HG03521 (cell line): ENCODE measurements around the gene HNRNPM.

Experiments
- ATAC-seq: cut with Tn5 transposase; IDR thresholded peaks from one replicate; pipeline ENCODE4 v1.9.1; 2021; ENCODE audit warnings: mild to moderate bottlenecking, moderate library complexity; ENCODE audit not compliant: unreplicated experiment

HNRNPM gene

DNA sequence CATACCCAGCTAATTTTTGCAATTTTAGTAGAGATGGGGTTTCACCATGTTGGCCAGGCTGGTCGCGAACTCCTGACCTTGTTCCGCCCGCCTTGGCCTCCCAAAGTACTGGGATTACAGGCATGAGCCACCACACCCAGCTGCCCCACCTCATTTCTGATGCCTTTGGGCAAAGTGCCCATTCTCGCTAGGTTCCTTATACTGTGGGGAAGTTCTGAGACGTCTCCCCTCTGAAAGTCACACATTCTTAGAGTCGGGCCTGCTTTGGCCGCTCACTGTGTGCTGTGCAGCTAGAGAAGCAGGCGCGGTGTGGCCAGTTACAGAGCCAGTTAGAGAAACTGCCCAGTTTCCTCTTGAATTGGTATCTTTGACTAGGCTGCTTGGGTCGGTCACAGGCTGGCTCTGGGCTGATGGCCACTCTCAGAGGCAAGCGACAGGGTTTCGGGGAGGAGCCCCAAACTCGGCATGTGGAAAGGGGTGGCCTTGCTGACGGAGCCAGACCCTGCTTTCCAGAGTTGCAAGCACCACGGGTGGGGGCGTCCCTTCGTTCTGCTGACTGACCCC is 39.6 kb downstream of the HNRNPM start:
- no peak for ATAC-seq

DNA sequence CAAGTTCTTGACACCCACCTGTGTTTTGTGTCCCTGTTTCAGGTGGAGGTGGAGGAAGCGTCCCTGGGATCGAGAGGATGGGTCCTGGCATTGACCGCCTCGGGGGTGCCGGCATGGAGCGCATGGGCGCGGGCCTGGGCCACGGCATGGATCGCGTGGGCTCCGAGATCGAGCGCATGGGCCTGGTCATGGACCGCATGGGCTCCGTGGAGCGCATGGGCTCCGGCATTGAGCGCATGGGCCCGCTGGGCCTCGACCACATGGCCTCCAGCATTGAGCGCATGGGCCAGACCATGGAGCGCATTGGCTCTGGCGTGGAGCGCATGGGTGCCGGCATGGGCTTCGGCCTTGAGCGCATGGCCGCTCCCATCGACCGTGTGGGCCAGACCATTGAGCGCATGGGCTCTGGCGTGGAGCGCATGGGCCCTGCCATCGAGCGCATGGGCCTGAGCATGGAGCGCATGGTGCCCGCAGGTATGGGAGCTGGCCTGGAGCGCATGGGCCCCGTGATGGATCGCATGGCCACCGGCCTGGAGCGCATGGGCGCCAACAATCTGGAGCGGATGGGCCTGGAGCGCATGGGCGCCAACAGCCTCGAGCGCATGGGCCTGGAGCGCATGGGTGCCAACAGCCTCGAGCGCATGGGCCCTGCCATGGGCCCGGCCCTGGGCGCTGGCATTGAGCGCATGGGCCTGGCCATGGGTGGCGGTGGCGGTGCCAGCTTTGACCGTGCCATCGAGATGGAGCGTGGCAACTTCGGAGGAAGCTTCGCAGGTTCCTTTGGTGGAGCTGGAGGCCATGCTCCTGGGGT is 41.0 kb downstream of the HNRNPM start:
- ATAC-seq = no peak

DNA sequence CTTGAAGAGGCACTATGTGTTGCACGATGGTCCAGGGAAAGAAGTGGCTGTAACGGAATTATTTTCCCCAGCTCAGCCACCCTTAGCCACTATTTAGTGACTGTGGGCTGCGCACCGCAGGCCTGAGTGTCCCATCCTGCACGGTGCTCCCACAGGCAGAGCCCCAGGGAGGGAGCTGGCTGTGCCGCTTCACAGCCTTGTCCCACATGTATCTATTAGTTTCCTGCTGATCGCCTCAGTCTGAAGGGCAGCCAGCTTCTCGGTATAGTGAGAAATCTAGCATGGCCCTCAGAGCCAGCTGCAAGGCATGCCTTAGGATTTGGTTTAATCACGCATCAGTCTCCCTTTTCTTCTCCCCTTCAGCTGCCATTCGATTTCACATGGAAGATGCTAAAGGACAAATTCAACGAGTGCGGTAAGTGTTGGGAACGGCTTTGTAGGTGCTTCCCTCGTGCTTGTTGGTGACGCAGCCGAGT is 41.9 kb downstream of the HNRNPM start:
- no peak for ATAC-seq

DNA sequence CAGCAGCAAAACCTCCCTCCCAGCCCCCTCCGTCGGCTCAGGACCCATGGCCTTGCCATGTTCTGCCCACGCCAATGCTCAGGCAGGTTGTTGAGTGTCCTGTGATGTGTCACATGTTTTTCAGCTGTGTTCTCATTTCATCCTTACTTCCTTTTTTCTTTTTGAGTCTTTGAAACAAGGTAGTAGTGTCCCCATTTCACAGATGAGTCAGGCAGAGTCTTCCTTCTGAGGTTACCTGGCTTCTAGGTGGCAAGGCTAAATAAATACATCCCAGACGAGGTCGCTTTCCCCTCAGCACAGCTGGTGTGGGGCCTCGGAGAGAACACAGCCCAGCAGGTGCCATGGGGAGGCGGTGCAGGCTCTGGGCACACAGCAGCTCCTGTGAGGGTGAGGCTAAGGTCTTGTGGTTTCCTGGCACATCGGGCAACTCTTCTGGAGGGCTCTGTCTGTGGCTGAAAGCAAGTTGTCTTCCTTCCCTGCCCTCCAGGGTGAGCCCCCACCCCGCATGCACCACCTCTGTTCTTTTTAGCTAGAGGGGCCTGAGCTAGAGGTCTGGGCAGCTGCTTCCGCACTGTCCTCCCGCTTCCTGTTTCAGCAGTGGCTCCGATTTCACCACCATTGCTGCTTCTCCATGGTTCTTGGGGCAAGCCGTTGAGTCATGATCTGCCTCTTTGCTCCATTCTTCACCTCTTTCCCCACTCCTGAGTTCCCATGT is 42.5 kb downstream of the HNRNPM start:
- peak; percentile 39 for ATAC-seq

DNA sequence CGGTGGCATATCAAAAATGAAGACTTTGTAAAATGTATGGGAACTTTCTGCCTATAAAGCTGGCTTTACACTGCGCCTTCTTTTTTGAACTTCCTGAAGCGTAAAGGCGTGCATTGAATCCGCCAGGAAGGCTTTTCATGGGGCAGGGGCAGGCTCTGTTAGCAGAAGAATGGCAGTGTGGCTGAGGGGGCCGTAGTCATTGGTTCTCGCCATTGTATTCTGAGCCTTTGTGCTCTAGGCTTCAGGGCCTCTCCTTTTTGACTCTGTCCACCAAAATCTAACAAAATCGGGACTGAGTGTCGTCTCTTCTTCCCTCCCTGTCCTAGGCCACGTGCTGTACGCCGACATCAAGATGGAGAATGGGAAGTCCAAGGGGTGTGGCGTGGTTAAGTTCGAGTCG is 43.6 kb downstream of the HNRNPM start:
- no peak for ATAC-seq

DNA sequence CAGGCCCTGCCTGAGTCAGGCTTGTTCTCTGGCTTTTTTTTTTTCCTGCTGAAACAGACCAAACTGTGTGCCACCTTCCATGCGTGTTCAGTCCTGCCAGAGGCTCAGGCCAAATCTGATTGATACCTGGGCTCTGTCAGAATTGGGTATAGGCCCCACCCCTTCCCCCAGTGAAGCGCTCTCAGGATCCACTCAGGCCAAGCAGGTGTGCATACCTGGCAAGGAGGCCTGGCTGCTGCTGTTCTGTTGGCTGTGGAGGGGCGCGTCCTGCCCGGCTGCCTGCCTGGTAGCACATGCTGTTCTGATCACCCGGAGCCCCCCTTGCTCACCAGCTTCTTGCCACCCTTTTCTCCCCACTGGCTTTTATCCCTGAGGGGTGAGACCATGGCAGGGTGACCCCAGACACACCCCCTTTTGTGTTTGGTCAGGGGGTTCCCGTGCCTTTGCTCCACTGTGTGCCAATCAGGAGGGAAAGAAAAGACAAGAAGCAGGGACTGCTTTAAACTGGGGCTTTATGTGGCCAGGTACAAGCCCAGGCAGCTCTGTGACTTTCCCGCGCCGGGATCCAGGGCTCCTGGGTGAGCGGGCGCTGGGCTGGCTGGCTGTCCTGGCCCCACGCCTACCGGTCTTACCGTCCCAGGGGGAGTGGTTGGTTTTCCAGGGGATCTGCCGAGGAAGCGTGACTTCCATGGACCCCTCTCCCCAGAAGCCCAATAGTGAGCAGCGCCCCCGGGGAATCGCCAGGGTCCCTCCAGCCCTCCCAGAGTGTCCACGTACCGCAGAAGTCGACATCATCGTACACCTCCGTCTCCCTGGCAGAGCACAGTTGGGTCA is 45.0 kb downstream of the HNRNPM start:
- no peak for ATAC-seq

DNA sequence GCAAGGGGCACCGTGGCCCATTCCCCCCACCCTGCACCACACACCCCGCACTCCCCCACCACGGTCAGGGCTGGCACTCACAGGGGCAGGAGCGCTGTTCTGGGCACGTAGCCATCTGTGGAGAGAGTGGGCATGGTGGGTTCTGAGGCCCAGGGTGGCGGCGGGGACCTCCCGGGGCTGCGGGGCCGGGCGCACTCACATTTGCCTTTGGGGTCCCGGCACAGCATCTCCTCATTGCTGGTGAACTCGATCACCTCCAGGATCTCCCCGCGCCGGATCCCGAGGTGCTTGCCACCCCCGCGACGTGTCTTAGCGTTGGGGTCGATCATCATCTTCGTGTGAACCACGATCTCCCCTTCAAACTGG is 45.6 kb downstream of the HNRNPM start:
- no peak for ATAC-seq

DNA sequence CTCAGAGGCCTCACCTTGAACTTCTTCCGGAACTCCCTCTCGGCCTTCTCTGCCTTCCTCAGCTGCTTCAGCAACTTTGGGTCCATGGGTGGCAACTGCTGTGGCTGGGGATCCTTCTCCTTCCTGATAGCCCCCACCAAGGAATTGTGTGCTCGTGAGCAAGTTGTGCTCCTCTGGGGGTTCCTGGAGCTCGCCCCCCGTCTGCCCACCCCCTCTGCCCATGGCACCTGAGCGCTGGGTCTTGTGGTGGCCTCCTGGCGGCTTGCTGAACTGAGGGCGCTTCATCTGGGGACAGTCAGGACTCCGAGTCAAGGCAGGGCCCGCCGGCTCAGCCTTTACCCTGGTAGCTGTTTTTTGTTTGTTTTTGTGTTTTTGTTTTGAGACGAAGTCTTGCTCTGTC is 46.1 kb downstream of the HNRNPM start:
- ATAC-seq = no peak

DNA sequence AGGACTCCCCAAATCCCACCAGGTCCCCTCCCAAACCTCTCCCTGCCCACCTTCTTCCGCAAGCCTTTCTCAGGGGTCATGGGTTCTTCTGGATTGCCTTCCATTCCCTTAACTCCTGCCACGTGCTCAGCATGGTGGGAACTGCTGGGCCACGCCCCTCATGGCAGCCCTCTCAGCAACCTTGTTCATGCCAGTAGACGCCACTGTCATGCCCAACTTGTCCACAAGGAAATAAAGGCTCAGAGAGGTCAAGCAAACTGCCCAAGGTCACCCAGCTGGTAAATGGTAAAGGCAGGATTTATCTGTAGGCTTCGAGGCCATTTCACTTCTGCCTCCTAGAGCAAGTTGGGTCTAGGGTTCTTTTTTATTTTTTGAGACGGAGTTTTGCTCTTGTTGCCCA is 46.8 kb downstream of the HNRNPM start:
- ATAC-seq = no peak

DNA sequence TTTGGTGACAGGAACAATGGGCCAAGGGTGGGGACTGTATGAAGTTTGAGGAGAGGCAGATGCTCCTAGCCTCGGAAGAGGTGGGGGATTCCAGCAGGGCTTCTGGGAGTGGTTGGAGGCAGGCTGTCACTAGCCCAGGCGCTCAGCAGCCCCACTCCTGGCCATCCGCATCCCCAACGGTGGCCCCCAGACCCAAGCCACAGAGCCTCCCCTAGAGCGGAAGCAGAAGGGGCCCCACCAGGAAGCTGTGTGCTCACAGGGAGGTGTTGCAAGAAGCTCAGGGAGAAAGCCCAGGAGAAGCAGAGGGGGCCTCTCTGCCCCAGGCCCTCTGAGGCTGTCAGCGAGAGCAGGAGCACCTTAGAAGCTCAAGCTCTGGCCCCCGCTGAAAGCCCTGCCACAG is 49.4 kb downstream of the HNRNPM start:
- ATAC-seq = no peak

DNA sequence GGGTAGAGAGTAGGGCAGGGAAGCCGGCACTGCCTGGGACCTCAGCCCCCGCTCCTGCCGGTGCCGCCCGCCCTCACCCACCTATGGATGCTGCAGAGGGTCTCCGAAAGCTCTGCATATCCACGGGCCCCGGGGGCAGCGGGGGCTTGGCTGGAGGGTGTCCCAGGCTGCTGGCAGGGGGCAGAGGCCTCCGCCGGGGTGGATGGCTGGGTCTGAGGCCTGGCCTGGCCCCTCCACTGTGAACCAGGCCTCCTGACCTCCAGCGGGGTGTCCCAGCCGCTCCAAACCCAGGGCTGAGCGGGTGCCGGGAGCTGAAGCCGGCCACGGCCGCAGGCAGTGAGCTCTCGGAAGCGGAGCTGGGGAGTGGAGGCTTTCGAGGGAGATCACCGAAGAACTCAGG is 53.5 kb downstream of the HNRNPM start:
- ATAC-seq = no peak

DNA sequence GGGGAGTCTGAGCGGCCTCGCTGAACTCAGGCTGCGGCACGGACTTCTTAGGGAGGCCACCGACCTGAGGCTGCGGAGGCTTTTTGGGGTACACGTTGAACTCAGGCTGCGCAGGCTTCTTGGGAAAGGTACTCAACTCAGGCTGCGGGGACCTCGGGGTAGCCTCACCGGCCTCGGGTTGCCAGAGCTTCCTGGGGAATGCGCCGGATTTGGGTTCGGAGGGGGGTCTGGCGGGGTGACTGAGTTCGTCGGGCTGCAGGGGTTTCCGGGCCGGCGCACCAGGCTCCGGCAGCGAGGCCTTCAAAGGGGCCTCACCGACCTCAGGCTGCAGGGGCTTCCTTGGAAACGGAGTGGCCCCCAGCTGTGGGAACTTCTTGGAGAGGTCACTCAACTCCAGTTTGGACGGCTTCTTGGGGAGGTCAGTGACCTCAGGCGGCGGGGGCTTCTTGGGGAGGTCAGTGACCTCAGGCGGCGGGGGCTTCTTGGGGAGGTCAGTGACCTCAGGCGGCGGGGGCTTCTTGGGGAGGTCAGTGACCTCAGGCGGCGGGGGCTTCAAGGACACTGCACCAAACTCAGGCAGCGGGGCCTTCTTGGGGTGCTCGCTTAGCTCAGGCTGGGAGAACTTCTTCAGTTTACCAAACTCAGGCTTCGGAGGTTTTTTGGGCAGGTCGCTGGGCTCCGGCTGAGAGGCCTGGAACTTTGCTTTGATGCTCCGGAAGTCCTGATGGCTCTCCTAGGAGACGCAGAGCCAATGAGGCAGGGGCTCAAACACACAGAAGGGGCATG is 54.5 kb downstream of the HNRNPM start:
- no peak for ATAC-seq

DNA sequence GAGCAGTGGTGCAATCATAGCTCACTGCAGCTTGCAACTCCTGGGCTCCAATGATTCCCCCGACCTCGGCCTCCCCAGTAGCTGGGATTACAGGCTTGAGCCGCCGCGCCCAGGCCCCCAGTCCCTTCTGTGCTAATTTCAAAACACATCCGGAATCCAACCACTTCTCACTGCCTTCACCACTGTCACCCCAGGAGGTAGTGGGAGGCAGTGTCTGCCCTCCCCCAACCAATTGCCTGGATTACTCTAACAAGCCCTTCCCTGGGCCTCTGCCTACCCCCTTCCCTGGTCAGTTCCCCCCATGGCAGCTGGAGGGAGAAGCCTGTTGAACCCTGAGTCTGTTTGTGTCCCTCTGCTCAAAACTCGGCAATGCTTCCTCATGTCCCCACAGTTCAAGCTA is 55.4 kb downstream of the HNRNPM start:
- no peak for ATAC-seq

DNA sequence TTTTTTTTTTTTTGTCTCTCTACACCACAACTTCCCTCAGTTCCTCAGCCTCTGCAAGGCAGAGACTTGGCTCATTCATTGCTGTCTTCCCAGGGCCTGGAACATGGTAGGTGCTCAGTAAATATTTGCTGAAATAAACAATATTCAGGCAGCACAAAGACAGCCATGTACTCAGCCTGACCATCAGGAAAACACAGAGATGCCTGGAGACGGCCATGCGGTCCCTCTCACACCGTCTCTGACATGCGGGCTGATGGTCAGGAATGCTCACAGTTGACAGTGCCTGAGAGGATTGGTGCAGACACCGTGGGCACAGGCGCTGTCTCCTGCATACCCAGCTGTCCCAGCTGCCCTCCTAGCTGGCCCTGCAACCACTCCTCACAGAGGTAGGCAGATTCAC is 56.7 kb downstream of the HNRNPM start:
- ATAC-seq = no peak

DNA sequence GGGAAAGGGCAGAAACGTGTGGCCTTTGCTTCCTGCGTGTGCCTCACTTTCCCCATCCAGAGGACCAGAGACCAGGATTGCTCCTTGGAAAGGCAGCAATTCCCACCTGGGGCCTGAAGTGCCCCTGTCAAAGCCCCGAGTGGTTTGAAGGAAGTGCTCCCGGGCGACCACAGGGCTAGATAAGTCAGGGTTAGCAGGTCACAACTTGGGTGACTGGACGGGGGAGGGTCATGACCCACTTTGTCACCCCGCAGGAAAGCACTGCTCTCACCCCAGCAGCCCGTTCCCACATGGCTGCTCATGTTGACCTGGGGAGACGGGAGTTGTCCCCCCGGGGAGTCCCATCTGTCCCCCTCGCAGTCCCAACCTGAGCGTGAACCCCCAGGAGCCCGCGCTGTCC is 57.2 kb downstream of the HNRNPM start:
- no peak for ATAC-seq

DNA sequence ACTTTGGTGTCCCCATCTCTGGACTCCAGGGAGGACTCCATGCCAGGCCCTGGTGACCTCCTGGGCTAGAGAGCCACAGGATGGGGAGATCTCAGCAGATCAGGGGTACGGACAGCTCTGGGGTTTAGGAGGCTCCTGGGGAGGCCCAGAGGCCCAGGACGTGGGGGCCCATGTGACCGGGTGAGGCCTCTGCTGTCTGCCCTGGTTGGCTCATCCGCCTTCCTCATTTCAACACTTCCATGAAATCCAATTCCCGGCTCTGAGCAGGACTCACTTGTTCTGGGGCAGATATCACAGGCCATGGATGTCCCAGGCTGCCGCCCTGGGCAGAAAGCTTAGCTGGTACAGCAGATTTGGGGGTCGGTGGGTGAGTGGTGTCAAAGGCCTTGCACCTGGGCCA is 58.7 kb downstream of the HNRNPM start:
- ATAC-seq = no peak

DNA sequence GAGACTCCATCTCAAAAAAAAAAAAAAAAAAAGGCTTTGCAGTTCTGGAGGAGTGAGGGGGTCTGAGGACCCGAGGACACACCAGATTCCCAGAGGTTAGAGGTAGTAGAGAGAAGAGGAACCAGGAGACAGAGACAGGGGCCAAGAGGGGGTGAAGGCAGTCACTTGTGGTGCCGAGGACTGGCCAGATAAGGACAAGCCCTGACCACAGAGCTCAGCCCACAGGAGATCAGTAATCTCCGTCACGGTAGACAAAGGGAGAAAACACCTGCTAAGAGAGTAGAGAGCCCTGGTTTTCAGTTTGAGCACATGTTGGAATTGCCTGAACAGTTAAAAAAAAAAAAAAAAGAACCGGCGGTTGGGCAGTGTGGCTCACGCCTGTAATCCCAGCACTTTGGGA is 59.4 kb downstream of the HNRNPM start:
- ATAC-seq = no peak

DNA sequence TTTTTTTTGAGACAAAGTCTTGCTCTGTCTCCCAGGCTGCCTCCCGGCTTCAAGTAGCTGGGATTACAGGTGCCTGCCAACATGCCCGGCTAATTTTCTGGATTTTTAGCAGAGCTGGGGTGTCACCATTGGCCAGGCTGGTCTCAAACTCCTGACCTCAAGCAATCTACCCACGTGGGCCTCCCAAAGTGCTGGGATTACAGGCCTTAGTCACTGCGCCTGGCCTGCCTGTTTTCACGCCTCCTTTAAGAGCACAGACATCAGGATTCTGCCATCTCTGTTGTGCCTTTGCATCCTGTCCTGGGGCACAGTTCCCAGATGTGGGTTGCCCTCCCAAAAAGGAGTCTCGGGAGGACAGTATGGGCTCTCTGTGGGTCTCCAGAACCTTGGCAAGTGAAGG is 60.1 kb downstream of the HNRNPM start:
- no peak for ATAC-seq

DNA sequence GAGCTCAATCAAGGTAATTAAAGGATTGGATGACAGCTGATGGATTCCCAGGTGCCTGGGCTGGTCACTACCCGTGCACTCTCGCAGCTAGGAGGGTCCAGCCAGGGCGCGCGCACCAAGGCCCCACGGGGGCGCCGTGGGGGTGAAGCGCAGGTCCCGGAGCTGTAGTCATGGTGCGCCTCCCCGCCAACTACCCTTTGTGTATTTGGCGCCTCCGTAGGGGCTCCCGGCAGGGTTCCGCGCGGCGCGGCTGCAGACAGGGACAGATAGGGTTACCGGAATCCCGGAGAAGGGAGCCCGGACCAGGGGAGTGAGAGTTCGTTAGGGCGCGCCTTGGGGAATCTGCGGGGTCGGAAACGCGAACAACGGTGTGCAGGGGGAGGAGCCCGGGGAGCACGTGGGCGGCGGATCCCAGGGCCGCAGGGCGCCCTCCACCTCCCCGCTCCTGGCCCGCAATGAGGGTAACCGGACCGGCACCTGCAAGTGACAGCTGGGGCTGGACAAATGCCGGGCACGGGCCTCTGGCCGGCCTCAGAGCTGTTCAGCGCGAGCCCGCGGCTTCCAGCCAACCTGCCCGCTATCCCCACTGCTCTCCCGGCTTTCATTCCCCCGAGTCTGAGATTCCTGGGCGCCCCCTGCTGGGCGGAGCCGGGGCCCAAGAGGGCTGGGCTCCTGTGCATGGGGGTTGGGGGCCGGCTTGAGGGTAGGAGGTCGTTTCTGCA is 61.1 kb downstream of the HNRNPM start:
- ATAC-seq = no peak

DNA sequence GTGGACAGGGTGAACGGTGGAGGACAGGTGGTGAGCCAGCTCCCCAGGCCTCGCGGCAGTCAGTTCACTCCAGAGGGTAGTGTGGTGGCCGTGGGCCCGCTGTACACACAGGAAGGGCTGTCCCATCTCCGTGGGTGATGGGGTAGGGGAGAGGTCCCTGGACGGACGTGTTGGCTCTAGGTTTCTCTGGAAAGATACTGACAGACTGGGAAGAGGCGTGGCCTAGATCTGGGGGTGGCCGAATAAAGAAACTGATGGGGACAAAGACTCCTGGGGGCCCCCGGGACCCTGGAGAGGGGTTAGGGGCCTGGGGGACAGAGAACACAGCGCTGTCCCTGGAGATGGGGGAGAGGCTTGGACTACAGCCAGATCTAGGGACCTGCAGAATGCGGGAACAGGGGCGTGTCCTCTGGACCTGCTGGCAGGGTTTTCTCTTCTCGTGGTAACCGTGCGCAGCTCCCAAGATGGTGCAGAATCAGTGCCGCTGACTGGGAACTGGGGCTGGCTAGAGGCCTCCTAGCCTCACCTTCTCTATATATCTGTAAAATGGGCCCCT is 61.7 kb downstream of the HNRNPM start:
- ATAC-seq = no peak
